Thyroid gland (tissue), 4 donors: ENCODE measurements around the gene ULK2.

Source experiments
- POLR2A ChIP-seq, 2 donors: fragments of 450-650 bp; IDR thresholded peaks; one replicate each; pipeline ENCODE4 v1.6.1; 2017; ENCODE audit warnings: antibody characterized with exemption in 2 of 2, mild to moderate bottlenecking in 2 of 2, moderate library complexity in 1 of 2
- TF ChIP-seq, protein P1 (sequence below), 6 experiments: fragments of 200-600 bp in 3 of 6; fragments of 450-650 bp in 3 of 6; sonication (generic) in 3 of 6; IDR thresholded peaks; one replicate each; pipeline ENCODE4 v1.5.1; 2016 to 2019; ENCODE audit warnings: antibody characterized with exemption in 6 of 6, mild to moderate bottlenecking in 2 of 6, inconsistent platforms in 1 of 6, moderate library complexity in 1 of 6

DNA sequence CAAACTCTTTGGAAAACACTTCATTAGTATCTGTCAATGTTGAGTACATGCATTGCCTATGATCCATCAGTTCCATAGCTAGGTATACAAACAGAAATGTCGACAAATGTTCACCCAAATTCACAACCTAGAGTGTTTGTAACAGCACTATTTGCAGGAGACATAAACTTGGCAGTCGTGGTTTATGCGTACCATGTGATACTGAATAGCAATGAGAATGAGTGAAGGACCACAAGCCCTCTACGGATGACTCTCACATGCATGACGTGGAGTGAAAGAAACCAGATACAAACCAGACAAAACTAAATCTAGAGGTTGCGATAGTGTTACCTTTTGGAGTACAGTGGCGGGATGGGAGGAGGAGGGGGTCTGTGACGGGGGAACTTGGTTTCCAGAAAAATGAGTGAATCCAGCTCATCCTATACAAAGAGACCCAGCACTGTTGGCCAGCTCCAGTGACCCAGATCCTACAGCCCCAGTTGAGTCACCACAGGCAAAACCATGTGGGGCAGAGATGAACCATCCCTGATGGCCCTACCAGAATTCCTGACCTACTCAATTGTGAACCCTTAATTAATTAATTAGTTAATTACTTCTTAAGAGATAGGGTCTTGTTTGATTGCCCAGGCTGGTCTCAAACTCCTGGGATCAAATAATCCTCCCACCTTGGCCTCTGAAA, 15.9 kb upstream of the ULK2 start:
- TF ChIP-seq, protein P1, sequence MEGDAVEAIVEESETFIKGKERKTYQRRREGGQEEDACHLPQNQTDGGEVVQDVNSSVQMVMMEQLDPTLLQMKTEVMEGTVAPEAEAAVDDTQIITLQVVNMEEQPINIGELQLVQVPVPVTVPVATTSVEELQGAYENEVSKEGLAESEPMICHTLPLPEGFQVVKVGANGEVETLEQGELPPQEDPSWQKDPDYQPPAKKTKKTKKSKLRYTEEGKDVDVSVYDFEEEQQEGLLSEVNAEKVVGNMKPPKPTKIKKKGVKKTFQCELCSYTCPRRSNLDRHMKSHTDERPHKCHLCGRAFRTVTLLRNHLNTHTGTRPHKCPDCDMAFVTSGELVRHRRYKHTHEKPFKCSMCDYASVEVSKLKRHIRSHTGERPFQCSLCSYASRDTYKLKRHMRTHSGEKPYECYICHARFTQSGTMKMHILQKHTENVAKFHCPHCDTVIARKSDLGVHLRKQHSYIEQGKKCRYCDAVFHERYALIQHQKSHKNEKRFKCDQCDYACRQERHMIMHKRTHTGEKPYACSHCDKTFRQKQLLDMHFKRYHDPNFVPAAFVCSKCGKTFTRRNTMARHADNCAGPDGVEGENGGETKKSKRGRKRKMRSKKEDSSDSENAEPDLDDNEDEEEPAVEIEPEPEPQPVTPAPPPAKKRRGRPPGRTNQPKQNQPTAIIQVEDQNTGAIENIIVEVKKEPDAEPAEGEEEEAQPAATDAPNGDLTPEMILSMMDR (IDR thresholded peaks at IDR 0.05): no peak
- TF ChIP-seq POLR2A (IDR thresholded peaks at IDR 0.05): no peak
